Endodermal cell (in vitro differentiated cells): ENCODE measurements around the gene MBP. TPM values are rescaled to one million over a fixed set of nuclear protein-coding genes. Genes with fewer than 3 reads are reported as not detected.

Experiments used
- DNase-seq: peaks from one replicate; pipeline ENCODE4 v3.0.0-alpha.2; 2017
- H3K27ac ChIP-seq: 2 replicates; pipeline ENCODE4 v1.5.1; 2013; ENCODE audit warnings: mild to moderate bottlenecking, low read depth, low read length, moderate library complexity
- H3K27me3 ChIP-seq: 2 replicates; pipeline ENCODE4 v1.6.1; 2013; ENCODE audit warnings: mild to moderate bottlenecking, low read length, moderate library complexity; ENCODE audit not compliant: insufficient read depth, control insufficient read depth, poor library complexity, severe bottlenecking
- H3K36me3 ChIP-seq: 2 replicates; pipeline ENCODE4 v1.7.0; 2013; ENCODE audit warnings: mild to moderate bottlenecking, low read length, moderate library complexity; ENCODE audit not compliant: control insufficient read depth, insufficient read depth
- H3K4me1 ChIP-seq: one replicate; pipeline ENCODE4 v1.7.0; 2013; ENCODE audit warnings: low read length; ENCODE audit not compliant: control insufficient read depth, insufficient read depth
- H3K4me3 ChIP-seq: 2 replicates; pipeline ENCODE4 v1.5.1; 2013; ENCODE audit warnings: mild to moderate bottlenecking, low read length, moderate library complexity
- H3K9ac ChIP-seq: 2 replicates; pipeline ENCODE4 v1.6.1; 2013; ENCODE audit warnings: mild to moderate bottlenecking, low read length, moderate library complexity; ENCODE audit not compliant: poor library complexity, severe bottlenecking; ENCODE audit errors: extremely low read depth
- H3K9me3 ChIP-seq: 2 replicates; pipeline ENCODE4 v1.6.1; 2013; ENCODE audit warnings: mild to moderate bottlenecking, low read length, moderate library complexity; ENCODE audit not compliant: control insufficient read depth
- H3K27ac Mint-ChIP-seq: 2 replicates; pipeline ENCODE4 v1.8.0; 2020; ENCODE audit warnings: mixed read lengths
- H3K27me3 Mint-ChIP-seq: 2 replicates; pipeline ENCODE4 v1.8.0; 2021; ENCODE audit warnings: mild to moderate bottlenecking, mixed read lengths; ENCODE audit not compliant: insufficient read depth
- H3K36me3 Mint-ChIP-seq: 2 replicates; pipeline ENCODE4 v1.8.0; 2020; ENCODE audit warnings: low read depth, mixed read lengths
- H3K4me1 Mint-ChIP-seq: 2 replicates; pipeline ENCODE4 v1.8.0; 2020; ENCODE audit warnings: mixed read lengths
- H3K4me3 Mint-ChIP-seq: 2 replicates; pipeline ENCODE4 v1.8.0; 2020; ENCODE audit warnings: mild to moderate bottlenecking, moderate library complexity, mixed read lengths
- H3K9me3 Mint-ChIP-seq: 2 replicates; pipeline ENCODE4 v1.8.0; 2020; ENCODE audit warnings: mild to moderate bottlenecking, mixed read lengths
- WGBS, 2 experiments: methylation state at CpG; one replicate each; pipeline versions ENCODE4 v1.1.5 to v1.1.7; 2013; ENCODE audit warnings: missing lambda C conversion rate in 2 of 2, mixed read lengths in 1 of 2; ENCODE audit not compliant: insufficient coverage in 1 of 2, insufficient read length in 1 of 2; 5-methylcytosine and 5-hydroxymethylcytosine counted together
- total RNA-seq, 2 donors: library from RNA; stranded (reverse); fragmentation: NEBNext Ultra II Directional in 1 of 2; extraction: Animal tissue kit (Norgen Biotek cat#: 25700) in 1 of 2; gene quantifications; 2 replicates in 1 of 2; 3 replicates in 1 of 2; pipeline ENCODE4 v1.2.1, GENCODE V29; 2021
- TF ChIP-seq, protein P1 (sequence below): fragments of 200-600 bp; sonication (generic); conservative IDR thresholded peaks from 2 replicates; pipeline ENCODE4 v1.5.0; 2021; ENCODE audit warnings: antibody characterized with exemption, mild to moderate bottlenecking

Gene MBP
- total RNA-seq, 2 donors from 2014 or later: 16.3 to 19.0 TPM

DNA sequence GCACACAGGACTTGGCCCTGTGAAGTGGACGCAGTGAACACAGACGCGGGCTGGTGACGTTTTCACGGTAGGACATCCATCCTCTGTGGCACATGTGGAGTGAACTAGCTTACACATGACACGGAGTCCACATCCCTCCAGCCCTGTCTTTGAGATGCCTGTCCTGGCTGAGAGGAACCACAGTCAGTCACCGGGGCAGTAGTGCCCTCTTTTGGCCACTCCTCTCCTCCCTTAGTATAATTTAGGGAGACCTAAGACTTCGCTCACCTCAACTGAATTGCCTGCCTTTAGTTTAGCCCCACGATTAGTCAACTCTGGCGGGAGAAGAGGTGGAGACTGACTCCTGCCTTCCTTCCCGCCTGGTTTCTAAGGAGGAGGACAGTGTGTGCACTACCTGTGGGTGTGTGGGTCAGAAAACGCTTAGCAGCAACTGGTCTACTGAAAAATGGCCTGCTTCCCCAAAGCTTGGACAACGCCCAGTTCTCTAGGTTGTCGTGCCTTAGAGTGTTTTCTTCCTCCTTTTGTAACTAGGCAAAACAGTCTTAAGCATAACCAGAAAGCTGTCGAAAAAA, 70.6 kb downstream of the MBP start:
- no peaks in the 10 kb centered on the region for H3K27me3 Mint-ChIP-seq
- H3K9me3 Mint-ChIP-seq: no peaks in the 10 kb centered on the region
- H3K36me3 Mint-ChIP-seq: peaks cover 24% of the 10 kb centered on the region
- H3K27ac Mint-ChIP-seq: peak overlapping the region; percentile 67
- Histone ChIP-seq H3K9ac (no peak overlapping the region), H3K9me3 (no peaks in the 10 kb centered on the region), H3K27ac (no peak overlapping the region), H3K4me1 (peaks cover 5% of the 10 kb centered on the region), H3K27me3 (no peaks in the 10 kb centered on the region), H3K36me3 (no peaks in the 10 kb centered on the region), H3K4me3 (no peak overlapping the region)
- H3K4me3 Mint-ChIP-seq: no peak overlapping the region
- DNase-seq: peak; percentile 74
- peaks cover 20% of the 10 kb centered on the region for H3K4me1 Mint-ChIP-seq
- 85 to 86% methylated on average over 13 to 15 of the region's 15 CpGs for WGBS, 2 experiments
- TF ChIP-seq, protein P1, sequence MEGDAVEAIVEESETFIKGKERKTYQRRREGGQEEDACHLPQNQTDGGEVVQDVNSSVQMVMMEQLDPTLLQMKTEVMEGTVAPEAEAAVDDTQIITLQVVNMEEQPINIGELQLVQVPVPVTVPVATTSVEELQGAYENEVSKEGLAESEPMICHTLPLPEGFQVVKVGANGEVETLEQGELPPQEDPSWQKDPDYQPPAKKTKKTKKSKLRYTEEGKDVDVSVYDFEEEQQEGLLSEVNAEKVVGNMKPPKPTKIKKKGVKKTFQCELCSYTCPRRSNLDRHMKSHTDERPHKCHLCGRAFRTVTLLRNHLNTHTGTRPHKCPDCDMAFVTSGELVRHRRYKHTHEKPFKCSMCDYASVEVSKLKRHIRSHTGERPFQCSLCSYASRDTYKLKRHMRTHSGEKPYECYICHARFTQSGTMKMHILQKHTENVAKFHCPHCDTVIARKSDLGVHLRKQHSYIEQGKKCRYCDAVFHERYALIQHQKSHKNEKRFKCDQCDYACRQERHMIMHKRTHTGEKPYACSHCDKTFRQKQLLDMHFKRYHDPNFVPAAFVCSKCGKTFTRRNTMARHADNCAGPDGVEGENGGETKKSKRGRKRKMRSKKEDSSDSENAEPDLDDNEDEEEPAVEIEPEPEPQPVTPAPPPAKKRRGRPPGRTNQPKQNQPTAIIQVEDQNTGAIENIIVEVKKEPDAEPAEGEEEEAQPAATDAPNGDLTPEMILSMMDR: peak; percentile 63

- Mint-ChIP-seq H3K36me3 (peaks cover 24% of the 10 kb centered on the region), H3K4me3 (no peak overlapping the region), H3K27me3 (no peaks in the 10 kb centered on the region), H3K27ac (no peak overlapping the region), H3K9me3 (no peaks in the 10 kb centered on the region), H3K4me1 (peaks cover 27% of the 10 kb centered on the region)
- H3K27ac ChIP-seq: no peak overlapping the region
- H3K9ac ChIP-seq: no peak overlapping the region
- no peaks in the 10 kb centered on the region for H3K9me3 ChIP-seq
- 94 to 100% methylated on average over 2 to 5 of the region's 6 CpGs for WGBS, 2 experiments
- TF ChIP-seq, protein P1: no peak
- DNase-seq: no peak
- peaks cover 11% of the 10 kb centered on the region for H3K4me1 ChIP-seq
- no peaks in the 10 kb centered on the region for H3K27me3 ChIP-seq
- no peaks in the 10 kb centered on the region for H3K36me3 ChIP-seq
- no peak overlapping the region for H3K4me3 ChIP-seq
Measured at GRCh38 chr18:77061281-77061945, 71.2 kb downstream of the MBP start.

- Histone ChIP-seq H3K27ac (no peak overlapping the region), H3K9ac (no peak overlapping the region), H3K36me3 (no peaks in the 10 kb centered on the region), H3K9me3 (no peaks in the 10 kb centered on the region), H3K4me3 (no peak overlapping the region), H3K27me3 (no peaks in the 10 kb centered on the region), H3K4me1 (peaks cover 22% of the 10 kb centered on the region)
- Mint-ChIP-seq H3K9me3 (no peaks in the 10 kb centered on the region), H3K27me3 (no peaks in the 10 kb centered on the region), H3K4me1 (peaks cover 38% of the 10 kb centered on the region), H3K36me3 (peaks cover 13% of the 10 kb centered on the region), H3K27ac (no peak overlapping the region), H3K4me3 (no peak overlapping the region)
- no peak for DNase-seq
- TF ChIP-seq, protein P1: no peak
- 92 to 100% methylated on average over 2 to 4 of the region's 4 CpGs for WGBS, 2 experiments
Measured at GRCh38 chr18:77060151-77060550, 72.4 kb downstream of the MBP start.
